Measurements from ENCODE around the gene GNG2. TPM values are rescaled to one million over a fixed set of nuclear protein-coding genes. Genes with fewer than 3 reads are reported as not detected.

Gene GNG2
- polyA plus RNA-seq, 6 donors from 2014 or later, result 74.1 to 98.6 (median 91.4) TPM

- Mint-ChIP-seq H3K4me1 (peaks cover 4 to 16% (median 13%) of the 10 kb centered on the region in 3 donors), H3K36me3 (peaks cover 8 to 26% of the 10 kb centered on the region in 2 donors), H3K4me3 (no peak overlapping the region), H3K27ac (no peak overlapping the region), H3K9me3 (no peaks in the 10 kb centered on the region), H3K27me3 (no peaks in the 10 kb centered on the region)
- DNase-seq, result no peak
- no peak for ATAC-seq (ENCODE audit: low read depth in 2 of 2)
These were observed 138.7 kb downstream of the GNG2 start for GRCh38 chr14:51999084-51999483.

- ATAC-seq (ENCODE audit: low read depth in 2 of 2) (no peak), DNase-seq (no peak)
- Mint-ChIP-seq H3K27me3 (no peaks in the 10 kb centered on the region), H3K27ac (no peak overlapping the region), H3K9me3 (no peaks in the 10 kb centered on the region), H3K36me3 (peaks cover 5 to 22% of the 10 kb centered on the region in 2 donors), H3K4me1 (peaks cover 1 to 6% (median 6%) of the 10 kb centered on the region in 3 donors), H3K4me3 (no peak overlapping the region)
These were observed 139.7 kb downstream of the GNG2 start for GRCh38 chr14:52000019-52000582.

- Mint-ChIP-seq H3K9me3 (no peaks in the 10 kb centered on the region), H3K27me3 (no peaks in the 10 kb centered on the region), H3K4me1 (peaks cover 1 to 6% (median 6%) of the 10 kb centered on the region in 3 donors), H3K4me3 (no peak overlapping the region), H3K36me3 (peaks cover 5 to 21% of the 10 kb centered on the region in 2 donors), H3K27ac (no peak overlapping the region)
- ATAC-seq (ENCODE audit: low read depth in 2 of 2) (no peak), DNase-seq (no peak)
These were observed 140.3 kb downstream of the GNG2 start for GRCh38 chr14:52000696-52001095.

- no peak for DNase-seq
- Mint-ChIP-seq H3K4me1 (no peaks in the 10 kb centered on the region), H3K36me3 (peaks cover 5 to 31% of the 10 kb centered on the region in 2 donors), H3K27me3 (no peaks in the 10 kb centered on the region), H3K9me3 (no peaks in the 10 kb centered on the region), H3K27ac (peak overlapping the region in 1 of 6 donors; percentile 64), H3K4me3 (no peak overlapping the region)
- ATAC-seq (ENCODE audit: low read depth in 2 of 2), result no peak
These were observed 142.1 kb downstream of the GNG2 start for GRCh38 chr14:52002542-52002941.

GRCh38 chr14:52003324-52003723 lies 142.9 kb downstream of the GNG2 start:
- no peaks in the 10 kb centered on the region for H3K9me3 Mint-ChIP-seq
- ATAC-seq (ENCODE audit: low read depth in 2 of 2), result no peak
- no peak overlapping the region for H3K4me3 Mint-ChIP-seq
- DNase-seq, result no peak
- no peak overlapping the region for H3K27ac Mint-ChIP-seq
- H3K27me3 Mint-ChIP-seq, result no peaks in the 10 kb centered on the region
- no peaks in the 10 kb centered on the region for H3K4me1 Mint-ChIP-seq
- peaks cover 5 to 38% of the 10 kb centered on the region in 2 donors for H3K36me3 Mint-ChIP-seq

GRCh38 chr14:52005625-52006024 lies 145.2 kb downstream of the GNG2 start:
- no peak for DNase-seq
- Mint-ChIP-seq H3K36me3 (peaks cover 5 to 36% of the 10 kb centered on the region in 2 donors), H3K4me3 (no peak overlapping the region), H3K4me1 (no peaks in the 10 kb centered on the region), H3K27ac (no peak overlapping the region), H3K27me3 (no peaks in the 10 kb centered on the region), H3K9me3 (no peaks in the 10 kb centered on the region)
- ATAC-seq (ENCODE audit: low read depth in 2 of 2), result no peak

GRCh38 chr14:52006361-52006760 lies 145.9 kb downstream of the GNG2 start:
- Mint-ChIP-seq H3K4me1 (no peaks in the 10 kb centered on the region), H3K9me3 (no peaks in the 10 kb centered on the region), H3K36me3 (peaks cover 5 to 44% of the 10 kb centered on the region in 2 donors), H3K27me3 (no peaks in the 10 kb centered on the region), H3K27ac (peak overlapping the region in 1 of 6 donors; percentile 47), H3K4me3 (no peak overlapping the region)
- DNase-seq (no peak), ATAC-seq (ENCODE audit: low read depth in 2 of 2) (no peak)

GRCh38 chr14:52007211-52007610 lies 146.8 kb downstream of the GNG2 start:
- Mint-ChIP-seq H3K4me3 (no peak overlapping the region), H3K9me3 (no peaks in the 10 kb centered on the region), H3K4me1 (no peaks in the 10 kb centered on the region), H3K27ac (peak overlapping the region in 1 of 6 donors; percentile 61), H3K36me3 (peaks cover 5 to 46% of the 10 kb centered on the region in 2 donors), H3K27me3 (no peaks in the 10 kb centered on the region)
- no peak for ATAC-seq (ENCODE audit: low read depth in 2 of 2)
- DNase-seq, result no peak

GRCh38 chr14:52007637-52008036 lies 147.2 kb downstream of the GNG2 start:
- ATAC-seq (ENCODE audit: low read depth in 2 of 2) (no peak), DNase-seq (no peak)
- Mint-ChIP-seq H3K4me3 (no peak overlapping the region), H3K4me1 (no peaks in the 10 kb centered on the region), H3K9me3 (no peaks in the 10 kb centered on the region), H3K27ac (peak overlapping the region in 1 of 6 donors; percentile 61), H3K36me3 (peaks cover 5 to 42% of the 10 kb centered on the region in 2 donors), H3K27me3 (no peaks in the 10 kb centered on the region)

- peak overlapping the region in 1 of 6 donors; percentile 63 for H3K27ac Mint-ChIP-seq
- H3K9me3 Mint-ChIP-seq, result no peaks in the 10 kb centered on the region
- DNase-seq (no peak), ATAC-seq (ENCODE audit: low read depth in 2 of 2) (no peak)
- no peaks in the 10 kb centered on the region for H3K27me3 Mint-ChIP-seq
- no peaks in the 10 kb centered on the region for H3K4me1 Mint-ChIP-seq
- H3K36me3 Mint-ChIP-seq, result peaks cover 5 to 40% of the 10 kb centered on the region in 2 donors
- H3K4me3 Mint-ChIP-seq, result no peak overlapping the region
These were observed 147.7 kb downstream of the GNG2 start for GRCh38 chr14:52008136-52008535.

GRCh38 chr14:52010173-52010693 lies 149.8 kb downstream of the GNG2 start:
- Mint-ChIP-seq H3K27me3 (no peaks in the 10 kb centered on the region), H3K4me1 (no peaks in the 10 kb centered on the region), H3K27ac (no peak overlapping the region), H3K36me3 (peaks cover 0 to 34% of the 10 kb centered on the region in 2 donors), H3K9me3 (peaks cover 0 to 1% (median 0%) of the 10 kb centered on the region in 7 donors), H3K4me3 (no peak overlapping the region)
- ATAC-seq (ENCODE audit: low read depth in 2 of 2) (no peak), DNase-seq (no peak)

GRCh38 chr14:52011523-52011922 lies 151.1 kb downstream of the GNG2 start:
- Mint-ChIP-seq H3K36me3 (peaks cover 0 to 30% of the 10 kb centered on the region in 2 donors), H3K4me1 (no peaks in the 10 kb centered on the region), H3K27ac (peak overlapping the region in 2 of 6 donors; percentile 16 to 52), H3K4me3 (no peak overlapping the region), H3K9me3 (peaks cover 0 to 1% (median 0%) of the 10 kb centered on the region in 7 donors), H3K27me3 (no peaks in the 10 kb centered on the region)
- ATAC-seq (ENCODE audit: low read depth in 2 of 2), result no peak
- DNase-seq, result no peak

- H3K9me3 Mint-ChIP-seq, result peaks cover 0 to 1% (median 0%) of the 10 kb centered on the region in 7 donors
- no peaks in the 10 kb centered on the region for H3K4me1 Mint-ChIP-seq
- ATAC-seq (ENCODE audit: low read depth in 2 of 2), result no peak
- H3K36me3 Mint-ChIP-seq, result peaks cover 0 to 24% of the 10 kb centered on the region in 2 donors
- no peaks in the 10 kb centered on the region for H3K27me3 Mint-ChIP-seq
- peak overlapping the region in 1 of 6 donors; percentile 61 for H3K27ac Mint-ChIP-seq
- H3K4me3 Mint-ChIP-seq, result no peak overlapping the region
- no peak for DNase-seq
These were observed 152.2 kb downstream of the GNG2 start for GRCh38 chr14:52012635-52013034.

GRCh38 chr14:52013984-52014600 lies 153.7 kb downstream of the GNG2 start:
- Mint-ChIP-seq H3K4me1 (no peaks in the 10 kb centered on the region), H3K27ac (peak overlapping the region in 2 of 6 donors; percentile 52 to 85), H3K9me3 (peaks cover 0 to 1% (median 0%) of the 10 kb centered on the region in 7 donors), H3K4me3 (no peak overlapping the region), H3K36me3 (peaks cover 0 to 14% of the 10 kb centered on the region in 2 donors), H3K27me3 (peaks cover 0 to 5% (median 0%) of the 10 kb centered on the region in 3 donors)
- DNase-seq (no peak), ATAC-seq (ENCODE audit: low read depth in 2 of 2) (no peak)

All from naive B cell (primary cell).